ENCODE results near the gene SCML2. TPM values are rescaled to one million over a fixed set of nuclear protein-coding genes. Genes with fewer than 3 reads are reported as not detected.
"Not testable (repeated sequence)": the region's sequence is repeated elsewhere in the genome, so short reads cannot be mapped to it uniquely, and the experiment has no call there.

SCML2 gene
- total RNA-seq, 1 donor from 2014 or later: 6.3 TPM

DNA sequence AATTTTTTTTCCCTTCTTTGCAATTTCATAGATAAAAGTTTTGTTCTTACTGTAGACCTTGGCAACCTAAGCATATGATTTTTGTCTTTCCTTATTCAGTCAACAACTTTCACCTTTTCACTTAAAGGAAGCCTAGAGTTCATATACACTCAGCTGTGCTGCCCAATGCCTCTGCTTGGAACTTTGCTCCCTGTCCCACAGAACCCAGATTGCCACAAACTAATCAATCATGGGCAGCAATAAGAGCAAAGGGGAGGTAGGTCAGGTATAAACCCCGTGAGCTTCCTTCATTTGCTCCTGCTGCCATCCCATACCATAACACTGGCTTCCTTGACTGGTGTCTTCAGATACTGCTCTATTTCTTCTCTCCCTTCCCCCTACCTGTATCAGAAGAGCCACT, 82.8 kb downstream of the SCML2 start:
- DNase-seq (ENCODE audit: low spot score): no peak

DNA sequence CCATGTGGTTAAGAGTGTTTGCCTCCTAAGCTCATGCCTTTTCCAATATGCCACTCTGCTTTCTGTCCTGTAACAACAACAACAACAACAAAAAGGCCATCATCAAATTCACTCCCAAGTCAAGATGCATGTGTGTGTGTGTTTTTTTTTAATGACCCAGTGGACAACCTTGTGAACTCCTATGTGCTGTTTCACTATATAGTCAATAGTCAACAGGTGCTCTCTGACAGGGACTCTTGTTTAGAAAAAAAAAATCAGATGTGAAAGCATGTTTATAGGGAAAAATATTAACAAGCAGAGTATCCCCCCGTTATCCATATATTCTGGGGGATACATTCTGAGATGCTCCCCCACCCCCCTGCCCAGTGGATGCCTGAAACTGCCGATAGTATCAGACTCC, 83.2 kb downstream of the SCML2 start:
- DNase-seq (ENCODE audit: low spot score): no peak

DNA sequence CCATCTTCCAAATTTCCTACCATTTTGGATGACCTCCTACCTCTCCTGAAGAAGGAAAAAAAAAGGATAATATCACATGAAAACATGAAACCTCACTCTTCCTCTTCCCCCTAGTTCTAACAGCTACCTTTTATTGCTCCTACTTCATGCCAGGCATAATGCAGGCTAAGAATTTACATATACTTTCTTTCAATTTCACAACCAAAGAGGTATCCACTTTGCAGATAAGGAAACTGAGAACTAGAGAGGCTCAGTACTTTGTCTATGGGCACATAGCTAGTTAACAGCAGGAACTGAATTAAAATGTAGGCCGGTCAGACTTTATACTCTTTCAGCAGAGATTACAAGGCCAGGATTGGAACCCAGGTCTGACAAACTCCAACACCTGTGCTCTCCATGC, 99.4 kb downstream of the SCML2 start:
- DNase-seq (ENCODE audit: low spot score): no peak

DNA sequence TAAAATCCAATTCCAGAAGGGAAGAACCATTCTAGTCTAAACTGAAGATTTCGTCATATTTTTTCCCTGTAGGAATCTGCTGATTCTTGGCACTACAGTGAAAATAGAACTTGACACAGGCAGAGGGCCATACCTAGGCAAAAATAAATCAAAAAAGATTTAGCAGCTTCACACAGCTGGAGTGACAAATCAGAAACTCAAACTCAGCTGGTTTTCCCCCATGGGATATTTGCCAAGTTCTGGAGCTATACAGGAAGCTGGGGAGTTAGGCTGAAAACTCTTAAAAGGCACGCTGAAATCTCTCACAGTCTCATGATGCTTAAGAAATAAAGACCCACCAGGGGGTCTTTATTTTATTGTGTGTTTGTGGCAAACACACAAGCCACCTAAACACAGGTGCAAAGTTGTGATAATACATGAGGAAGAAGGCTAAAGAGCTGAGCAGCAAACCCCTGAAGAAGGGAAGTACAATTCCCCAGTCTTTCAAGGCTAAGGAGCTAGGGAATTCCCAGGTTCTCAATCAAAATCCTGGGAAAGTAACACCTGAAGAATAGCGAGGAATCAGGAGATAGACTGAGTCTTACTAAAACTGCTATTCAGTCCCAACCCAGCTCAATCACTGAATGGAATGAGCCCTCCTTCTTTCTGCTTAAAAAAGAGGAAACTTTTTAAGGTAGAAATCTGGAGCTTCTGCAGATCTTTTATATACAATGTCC, 101.7 kb downstream of the SCML2 start:
- DNase-seq (ENCODE audit: low spot score): peak; percentile 0

DNA sequence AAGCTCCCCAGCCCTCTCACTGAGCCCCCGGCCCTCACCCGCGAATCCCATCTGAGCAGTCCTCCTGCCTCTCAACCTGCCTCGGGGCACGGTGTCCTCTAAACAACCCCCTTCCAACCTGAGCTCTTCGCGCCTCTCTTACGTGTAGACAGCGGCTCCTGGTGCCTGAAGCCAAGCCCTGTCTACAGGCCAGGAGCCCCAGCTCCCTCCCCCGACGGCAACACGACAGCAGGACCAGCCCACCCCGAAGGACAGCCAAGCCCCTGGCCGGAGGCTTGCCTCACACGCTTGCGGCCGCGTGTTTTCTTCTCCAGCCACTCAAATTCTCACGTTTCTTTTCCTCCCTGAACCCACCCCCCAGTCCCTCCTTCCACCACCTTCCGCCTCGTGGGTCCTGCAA, 124.8 kb downstream of the SCML2 start:
- not testable (repeated sequence) for DNase-seq (ENCODE audit: low spot score)

DNA sequence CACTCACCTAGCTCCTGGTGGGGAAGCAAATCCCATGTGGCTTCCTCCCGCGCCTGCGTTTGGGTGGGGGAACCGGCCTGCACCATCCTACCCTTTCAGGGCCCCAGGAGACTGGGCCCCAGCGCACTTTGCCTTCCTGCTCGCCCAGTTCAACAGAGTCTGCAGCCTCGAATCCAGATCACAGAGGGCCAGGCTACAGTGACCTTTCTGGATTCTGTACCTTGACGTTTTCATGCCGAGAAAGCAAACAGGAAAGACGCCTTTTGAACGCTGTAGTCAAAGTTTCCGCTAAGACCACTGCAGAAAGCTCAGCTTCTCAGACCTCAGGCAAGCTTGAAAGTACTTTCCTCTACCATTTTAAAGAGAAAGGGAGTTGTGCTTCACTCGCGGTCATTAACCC, 126.4 kb downstream of the SCML2 start:
- DNase-seq (ENCODE audit: low spot score): no peak

DNA sequence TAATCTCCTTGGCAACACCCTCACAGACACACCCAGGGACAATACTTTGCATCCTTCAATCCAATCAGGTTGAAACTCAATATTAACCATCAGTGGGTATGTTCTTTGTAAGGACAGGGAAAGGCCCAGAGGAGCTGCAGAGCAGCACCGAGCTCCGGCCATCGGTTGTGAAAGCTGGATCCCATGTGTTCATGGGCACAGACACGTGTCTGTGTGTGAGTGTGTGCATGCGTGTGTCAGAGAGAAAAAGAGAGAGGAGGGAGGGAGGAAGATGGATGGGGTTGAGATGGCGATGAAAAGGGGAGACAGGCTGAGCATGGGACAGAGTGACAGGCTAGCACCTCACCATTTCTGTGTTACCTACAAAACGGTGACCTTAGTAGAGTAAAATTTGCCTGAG, 127.0 kb downstream of the SCML2 start:
- DNase-seq (ENCODE audit: low spot score): no peak

DNA sequence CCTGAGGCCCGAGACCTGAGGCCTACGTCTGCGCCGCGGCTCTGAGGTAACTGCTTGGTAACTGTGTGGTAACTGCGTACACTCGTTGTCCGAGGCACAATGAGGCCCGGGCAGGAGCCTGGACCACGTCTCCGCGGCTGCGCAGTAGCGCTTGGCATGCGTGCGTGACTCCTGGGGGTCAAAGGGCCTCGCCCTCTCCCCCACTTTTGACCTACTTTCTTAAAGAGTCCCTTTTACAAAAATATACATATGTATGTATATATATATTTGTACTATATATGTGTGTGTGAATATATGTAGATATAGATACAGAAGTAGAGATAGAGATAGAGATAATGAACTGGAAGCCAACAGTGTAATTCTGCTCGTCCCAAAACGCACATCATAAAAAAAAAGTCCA, 133.7 kb downstream of the SCML2 start, which contains the start of gene BEND2:
Gene BEND2 (minus strand): TSS at position 101 of the 400 bp plus-strand sequence. CDS start 136 bp downstream, outside the sequence.
- no peak for DNase-seq (ENCODE audit: low spot score)

DNA sequence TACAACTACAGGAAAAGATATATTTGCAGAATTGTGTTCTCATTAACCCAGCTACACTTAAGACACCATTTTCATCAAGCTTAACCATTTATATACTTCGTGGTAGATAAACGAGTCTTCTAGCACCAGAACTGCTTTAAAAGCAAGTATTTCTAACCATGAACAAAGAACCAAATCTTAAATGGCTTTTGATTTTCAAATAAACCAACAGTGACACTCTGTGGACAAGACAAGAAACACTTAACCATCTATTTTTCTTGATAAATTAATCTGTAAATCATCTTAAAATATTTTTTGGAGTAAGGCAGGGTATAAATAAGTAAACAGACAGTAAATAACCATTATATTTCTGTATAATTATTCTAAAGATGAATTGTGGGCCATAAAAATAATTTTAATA, 144.0 kb downstream of the SCML2 start:
- DNase-seq (ENCODE audit: low spot score): peak; percentile 26

DNA sequence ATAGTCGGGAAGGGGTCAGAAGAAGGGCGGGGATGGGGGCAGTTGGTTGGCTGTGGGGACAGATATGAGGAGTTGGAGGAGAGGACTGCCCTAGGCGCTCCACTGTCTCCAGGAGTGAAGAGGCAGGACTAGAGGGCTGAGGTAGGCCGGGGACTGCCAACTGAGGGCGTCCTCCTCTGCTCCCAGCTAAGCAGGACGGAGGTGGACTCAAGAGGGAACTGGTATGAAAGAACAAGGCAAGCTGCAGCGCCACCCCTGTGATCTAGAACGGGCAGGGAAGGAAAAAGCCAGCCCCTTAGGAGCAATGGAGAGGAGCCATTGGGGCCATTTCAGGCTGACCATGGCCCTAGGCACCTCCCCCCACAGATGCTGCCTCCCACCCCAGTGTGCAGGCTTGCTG, 147.8 kb downstream of the SCML2 start:
- DNase-seq (ENCODE audit: low spot score): no peak

DNA sequence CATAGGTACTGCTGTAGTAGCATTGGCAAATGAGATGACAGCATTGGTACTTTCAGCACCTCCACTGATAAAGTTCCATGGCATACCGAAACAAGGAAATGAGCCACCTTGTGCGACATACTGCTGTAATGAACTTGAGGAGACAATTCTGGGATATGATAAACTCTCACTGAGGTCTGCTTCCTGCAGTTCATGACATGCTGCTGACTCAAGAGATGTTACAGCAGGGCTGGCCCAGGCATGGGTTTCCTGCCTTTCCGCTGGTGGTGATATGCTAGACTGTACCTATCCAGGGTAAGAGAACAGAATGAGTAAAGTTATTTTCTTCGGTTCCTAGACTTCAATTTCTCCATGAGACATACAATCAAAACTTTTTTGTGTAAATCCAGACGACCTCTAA, 150.9 kb downstream of the SCML2 start:
- DNase-seq (ENCODE audit: low spot score): no peak

DNA sequence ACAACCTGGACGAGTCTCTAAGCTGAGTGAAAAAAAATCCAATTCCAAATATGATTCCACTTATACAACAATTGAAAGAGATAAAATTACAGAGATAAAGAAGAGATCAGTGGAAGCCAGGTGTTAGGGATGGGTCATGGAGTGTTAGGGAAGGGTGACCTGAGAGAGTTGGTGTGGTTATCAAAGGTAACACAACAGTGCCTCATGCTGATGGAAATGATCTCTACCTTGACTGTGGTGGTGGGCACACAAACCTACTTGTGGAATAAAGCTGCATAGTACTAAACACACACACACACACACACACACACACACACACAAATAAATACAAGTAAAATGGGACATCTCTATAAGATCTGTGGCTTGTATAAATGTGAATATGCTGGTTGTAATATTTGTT, 159.8 kb downstream of the SCML2 start:
- DNase-seq (ENCODE audit: low spot score): no peak

Other genes starting within 250 kb of the SCML2 start
- 1.9 TPM for gene BEND2, start 133.8 kb downstream of the SCML2 start, total RNA-seq (ENCODE audit: insufficient read depth, low replicate concordance)
- gene CDKL5, start 70.9 kb upstream of the SCML2 start, total RNA-seq (ENCODE audit: insufficient read depth, low replicate concordance): 5.8 TPM

All from umbilical cord (tissue), 2 donors.